HepG2 (cell line): ENCODE results near the gene EXOSC9. TPM values are rescaled to one million over a fixed set of nuclear protein-coding genes. Genes with fewer than 3 reads are reported as not detected.

Experiments used
- BCL6 ChIP-seq: IDR thresholded peaks from 2 replicates; pipeline ENCODE4 v1.6.1; 2016; ENCODE audit warnings: missing genetic modification reagents, missing compliant biosample characterization
- GFI1 ChIP-seq: sonication (generic); formaldehyde crosslinking; IDR thresholded peaks from 2 replicates; pipeline ENCODE4 v1.5.0; 2020; ENCODE audit warnings: missing genetic modification reagents, mild to moderate bottlenecking, borderline replicate concordance
- HBP1 ChIP-seq: IDR thresholded peaks from 2 replicates; pipeline ENCODE4 v1.6.1; 2016; ENCODE audit warnings: low read depth, control low read depth
- HMGXB3 ChIP-seq: sonication (generic); formaldehyde crosslinking; IDR thresholded peaks from 2 replicates; pipeline ENCODE4 v1.4.0; 2020; ENCODE audit warnings: missing genetic modification reagents, borderline replicate concordance
- HNF4A ChIP-seq: sonication (generic); formaldehyde crosslinking; IDR thresholded peaks from 2 replicates; pipeline ENCODE4 v1.4.0; 2020; ENCODE audit warnings: missing genetic modification reagents
- HOXA5 ChIP-seq: sonication (generic); formaldehyde crosslinking; IDR thresholded peaks from 2 replicates; pipeline ENCODE4 v1.4.0; 2020; ENCODE audit warnings: missing genetic modification reagents
- SMAD3 ChIP-seq: sonication (generic); formaldehyde crosslinking; IDR thresholded peaks from 2 replicates; pipeline ENCODE4 v1.4.0; 2020; ENCODE audit warnings: missing genetic modification reagents
- ZBTB21 ChIP-seq: sonication (generic); formaldehyde crosslinking; IDR thresholded peaks from 2 replicates; pipeline ENCODE4 v1.4.0; 2020; ENCODE audit warnings: missing genetic modification reagents
- ZBTB26 ChIP-seq: IDR thresholded peaks from 2 replicates; pipeline ENCODE4 v1.6.1; 2016; ENCODE audit warnings: missing compliant biosample characterization, missing genetic modification reagents, borderline replicate concordance
- ZBTB40 ChIP-seq, 2 experiments: fragments of 450-650 bp in 1 of 2; sonication (generic) in 1 of 2; formaldehyde crosslinking in 1 of 2; IDR thresholded peaks; 2 replicates each; pipeline versions ENCODE4 v1.6.1 to v1.8.0; 2016 to 2022; ENCODE audit warnings: antibody characterized with exemption in 1 of 2, mild to moderate bottlenecking in 1 of 2, missing genetic modification reagents in 1 of 2
- ZNF12 ChIP-seq: sonication (generic); formaldehyde crosslinking; IDR thresholded peaks from 2 replicates; pipeline ENCODE4 v1.5.0; 2020; ENCODE audit warnings: missing genetic modification reagents
- ZNF24 ChIP-seq: fragments of 450-650 bp; IDR thresholded peaks from 2 replicates; pipeline ENCODE4 v1.6.1; 2017; ENCODE audit warnings: antibody characterized with exemption, mild to moderate bottlenecking
- ZNF773 ChIP-seq: sonication (generic); formaldehyde crosslinking; IDR thresholded peaks from 2 replicates; pipeline ENCODE4 v1.4.0; 2020; ENCODE audit warnings: missing genetic modification reagents, borderline replicate concordance
- polyA plus RNA-seq, 8 experiments: library from polyadenylated mRNA; depleted of rRNA in 3 of 8; stranded (reverse) in 7 of 8; unstranded in 1 of 8; fragments of >200 nt; fragmentation: Illumina TruSeq in 4 of 8; extraction: Trizol in 4 of 8; gene quantifications; 2 replicates each; pipeline versions ENCODE4 v1.2.1 to v1.2.3, GENCODE V29; 2011 to 2016; ENCODE audit warnings: low read depth in 4 of 8, missing spikeins in 1 of 8, mixed read lengths in 1 of 8; ENCODE audit not compliant: insufficient read depth in 1 of 8
- total RNA-seq, 5 experiments: library from RNA; depleted of rRNA; stranded (reverse); fragments of >200 nt; fragmentation: Illumina TruSeq; extraction: Trizol; gene quantifications; 2 replicates each; pipeline ENCODE4 v1.2.3, GENCODE V29; 2016; ENCODE audit warnings: low read depth in 1 of 5

EXOSC9 gene
- total and polyA plus RNA-seq, 2 of the 13 experiments (the other 11 are each of a cell fraction or from before 2014, with no cell fraction given): 26.0 to 48.0 TPM

GRCh38 chr4:121823505-121824170, 22.5 kb downstream of the EXOSC9 start, which contains the start of gene CCNA2 (continued):
- TF ChIP-seq HMGXB3: no peak
- 0 out of 2 replicates have a peak, but pooled peaks have one; percentile 19 for TF ChIP-seq GFI1
- TF ChIP-seq HBP1 (CRISPR knock-in tag): peak; percentile 99
- peak; percentile 59; the same call in 1 of the 2 replicates for TF ChIP-seq HOXA5
- TF ChIP-seq HNF4A (CRISPR knock-in tag): no peak
- TF ChIP-seq ZBTB26 (CRISPR knock-in tag): no peak
- TF ChIP-seq ZBTB21: no peak
- TF ChIP-seq SMAD3 (CRISPR knock-in tag): no peak
- no peak for TF ChIP-seq ZBTB40 (IDR thresholded peaks at IDR 0.05)
- TF ChIP-seq ZBTB40 (CRISPR knock-in tag; IDR thresholded peaks at IDR 0.05): peak; percentile 74
- no peak for TF ChIP-seq ZNF24
- TF ChIP-seq ZNF773: no peak
- peak; percentile 18; the same call in 1 of the 2 replicates for TF ChIP-seq BCL6
- no peak for TF ChIP-seq ZNF12 (CRISPR knock-in tag)
